Activated CD4-positive, alpha-beta T cell treated with anti-CD3 and anti-CD28 coated beads for 36 hours (primary cell): ENCODE measurements around the gene PPP1R12B. TPM values are rescaled to one million over a fixed set of nuclear protein-coding genes. Genes with fewer than 3 reads are reported as not detected.
"Not testable (repeated sequence)": the region's sequence is repeated elsewhere in the genome, so short reads cannot be mapped to it uniquely, and the experiment has no call there.

Experiments used
- ATAC-seq: fragments of 200-7000 bp; cut with Tn5 transposase; one replicate; pipeline ENCODE4 v1.10.0; 2021; ENCODE audit warnings: mild to moderate bottlenecking, moderate library complexity
- CTCF ChIA-PET: fragments of 350-600 bp; sonication (Branson Sonifier 250); formaldehyde crosslinking; loops from one replicate; lab custom pipeline; 2021; ENCODE audit warnings: antibody characterized with exemption; lab: Charles Lee
- POLR2A ChIA-PET: fragments of 350-600 bp; sonication (Branson Sonifier 250); formaldehyde crosslinking; loops from one replicate; lab custom pipeline; 2021; ENCODE audit warnings: antibody characterized with exemption, inconsistent platforms; lab: Charles Lee
- DNase-seq: peaks from one replicate; pipeline ENCODE4 v3.0.0-alpha.2; 2020
- H3K27ac Mint-ChIP-seq: one replicate; pipeline ENCODE4 v1.8.0; 2021; ENCODE audit warnings: mixed read lengths
- H3K27me3 Mint-ChIP-seq: one replicate; pipeline ENCODE4 v1.8.0; 2021; ENCODE audit warnings: mixed read lengths
- H3K36me3 Mint-ChIP-seq: one replicate; pipeline ENCODE4 v1.8.0; 2021; ENCODE audit warnings: low read depth, mixed read lengths
- H3K4me1 Mint-ChIP-seq: one replicate; pipeline ENCODE4 v1.8.0; 2021; ENCODE audit warnings: mixed read lengths
- H3K4me3 Mint-ChIP-seq: one replicate; pipeline ENCODE4 v1.8.0; 2021; ENCODE audit warnings: mild to moderate bottlenecking, moderate library complexity, mixed read lengths
- H3K9me3 Mint-ChIP-seq: one replicate; pipeline ENCODE4 v1.8.0; 2021; ENCODE audit warnings: low read depth, mixed read lengths
- intact Hi-C, 2 experiments: fragments of 100-400 bp; cut with DNase I in 1 of 2; cut with micrococcal nuclease in 1 of 2; formaldehyde crosslinking; loops; one replicate each; pipeline versions ENCODE4 v1.14.2 to v1.15.1; 2022 to 2024; cut with DNase I, micrococcal nuclease
- total RNA-seq, 2 experiments: library from RNA; stranded (reverse); gene quantifications; one replicate each; pipeline ENCODE4 v1.2.3, GENCODE V29; 2021

PPP1R12B gene
- total RNA-seq, 2 experiments from 2014 or later: 10.3 to 13.2 TPM

DNA sequence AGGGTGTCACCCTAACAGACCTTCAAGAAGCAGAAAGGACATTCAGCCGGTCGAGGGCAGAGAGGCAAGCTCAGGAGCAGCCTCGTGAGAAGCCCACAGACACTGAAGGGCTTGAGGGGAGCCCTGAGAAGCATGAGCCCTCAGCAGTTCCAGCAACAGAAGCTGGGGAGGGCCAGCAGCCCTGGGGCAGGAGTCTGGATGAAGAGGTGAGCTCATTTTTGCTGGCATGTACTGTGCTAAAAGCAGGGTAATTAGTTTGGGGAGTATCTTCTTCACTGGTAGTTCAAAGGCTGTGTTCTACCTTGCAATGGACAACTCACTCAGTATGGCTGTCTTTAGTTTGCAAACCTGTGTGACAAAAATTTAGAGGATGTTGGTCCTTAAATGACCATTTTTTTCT lies 144.6 kb downstream of the PPP1R12B start:
- POLR2A ChIA-PET, DNase-seq, H3K9me3 Mint-ChIP-seq, ATAC-seq, H3K27me3 Mint-ChIP-seq, H3K4me1 Mint-ChIP-seq, H3K27ac Mint-ChIP-seq, CTCF ChIA-PET, intact Hi-C loops, H3K4me3 Mint-ChIP-seq: not testable (repeated sequence)
- H3K36me3 Mint-ChIP-seq: peaks cover 20% of the 10 kb centered on the region

DNA sequence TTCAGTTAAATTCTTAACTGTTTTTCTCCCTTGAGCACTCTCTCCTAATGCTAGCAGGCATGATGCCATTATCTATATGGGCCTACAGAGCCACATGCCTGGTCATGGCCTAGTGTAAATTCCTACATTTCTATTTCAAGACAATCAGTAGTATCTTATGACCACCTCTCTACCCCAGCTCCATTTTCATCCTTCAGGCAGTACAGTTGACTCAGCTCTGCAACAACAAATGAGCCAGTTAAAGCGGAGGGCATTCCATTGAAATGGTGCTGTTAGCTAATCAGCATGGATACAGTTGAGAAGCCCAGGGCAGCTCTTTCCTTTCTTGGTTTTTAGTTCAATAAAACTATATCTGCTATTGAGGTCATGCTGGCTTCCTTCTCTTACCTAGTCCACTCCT lies 150.0 kb downstream of the PPP1R12B start:
- Mint-ChIP-seq H3K27me3 (no peaks in the 10 kb centered on the region), H3K9me3 (no peaks in the 10 kb centered on the region), H3K36me3 (peaks cover 10% of the 10 kb centered on the region), H3K4me1 (no peaks in the 10 kb centered on the region), H3K27ac (no peak overlapping the region), H3K4me3 (no peak overlapping the region)
- ATAC-seq (no peak), DNase-seq (no peak)
- CTCF ChIA-PET: no interaction called here
- POLR2A ChIA-PET: no interaction called here
- intact Hi-C loops: no loop called here

DNA sequence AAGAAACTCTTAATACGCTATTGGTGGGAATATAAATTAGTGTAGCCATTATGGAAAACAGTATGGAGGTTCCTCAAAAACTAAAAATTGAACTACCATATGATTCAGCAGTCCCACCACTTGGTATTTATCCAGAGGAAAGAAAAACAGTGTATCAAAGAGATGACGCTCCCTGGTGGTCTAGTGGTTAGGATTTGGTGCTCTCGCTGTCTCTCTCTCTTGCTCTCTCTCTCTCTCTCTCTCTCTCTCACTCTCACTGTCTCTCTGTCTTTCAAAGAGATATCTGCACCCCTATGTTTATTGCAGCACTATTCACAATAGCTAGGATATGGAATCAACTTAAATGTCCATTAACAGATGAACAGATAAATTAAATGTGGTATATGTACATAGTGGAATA lies 151.5 kb downstream of the PPP1R12B start:
- H3K27ac Mint-ChIP-seq, H3K4me3 Mint-ChIP-seq, H3K9me3 Mint-ChIP-seq, ATAC-seq, H3K36me3 Mint-ChIP-seq, intact Hi-C loops, POLR2A ChIA-PET, DNase-seq, H3K27me3 Mint-ChIP-seq, CTCF ChIA-PET, H3K4me1 Mint-ChIP-seq: not testable (repeated sequence)

DNA sequence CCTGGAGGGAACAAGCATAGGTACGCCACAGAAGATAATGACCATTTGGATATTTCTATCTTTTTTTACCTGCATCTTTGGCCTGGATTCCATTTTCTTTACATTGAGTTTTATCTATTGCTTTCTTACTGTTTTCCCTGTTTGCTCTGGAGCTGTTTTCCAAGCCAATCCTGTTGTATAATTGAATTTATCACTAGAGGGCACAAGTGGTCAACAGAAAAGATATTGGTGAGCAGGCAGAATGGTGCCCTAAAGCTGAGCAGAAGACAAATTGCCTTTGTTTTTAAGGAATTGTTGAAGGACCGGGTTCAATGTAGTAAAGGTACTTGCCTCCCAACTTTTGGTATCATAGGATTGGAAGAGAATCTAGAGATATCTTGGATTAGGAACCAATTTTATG lies 152.8 kb downstream of the PPP1R12B start:
- Mint-ChIP-seq H3K27me3 (no peaks in the 10 kb centered on the region), H3K4me3 (no peak overlapping the region), H3K27ac (no peak overlapping the region), H3K36me3 (peaks cover 8% of the 10 kb centered on the region), H3K4me1 (no peaks in the 10 kb centered on the region), H3K9me3 (no peaks in the 10 kb centered on the region)
- DNase-seq (no peak), ATAC-seq (no peak)
- CTCF ChIA-PET: interaction anchor here (0.7 to 1.1 kb wide), 3 partner anchors 59 to 219 kb away, joined by 3 to 4 read pairs (median 4); no protein-coding TSS in a partner anchor
- POLR2A ChIA-PET: interaction anchor here (0.6 kb wide), 1 partner anchor 35 kb away, joined by 3 read pairs; no protein-coding TSS in a partner anchor
- intact Hi-C loops: loop anchor here in 1 of 2 experiments (1.0 kb wide), 1 partner anchor 99 kb away; no protein-coding TSS in a partner anchor

DNA sequence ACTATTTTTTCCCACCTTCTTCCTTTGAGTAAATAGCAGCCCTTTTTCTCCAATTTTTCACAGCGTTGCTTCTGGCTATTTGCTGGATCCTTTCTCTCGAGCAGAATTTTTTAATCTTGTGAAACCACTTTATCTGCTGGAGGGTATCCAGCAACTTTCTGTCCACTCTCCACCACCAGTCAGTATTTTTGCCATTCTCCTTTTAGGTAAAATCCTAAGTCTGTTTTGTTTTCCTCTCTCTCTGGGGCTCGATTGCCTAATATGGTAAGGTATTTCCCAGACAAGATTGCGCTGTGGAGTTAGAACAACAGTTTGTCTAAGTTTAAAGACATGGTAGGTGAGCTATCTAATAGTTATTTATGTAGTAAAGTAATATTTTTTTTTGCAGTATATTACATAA lies 156.9 kb downstream of the PPP1R12B start:
- POLR2A ChIA-PET: no interaction called here
- H3K27me3 Mint-ChIP-seq: no peaks in the 10 kb centered on the region
- no peaks in the 10 kb centered on the region for H3K4me1 Mint-ChIP-seq
- DNase-seq (no peak), ATAC-seq (no peak)
- peaks cover 8% of the 10 kb centered on the region for H3K36me3 Mint-ChIP-seq
- H3K27ac Mint-ChIP-seq: no peak overlapping the region
- no peaks in the 10 kb centered on the region for H3K9me3 Mint-ChIP-seq
- no peak overlapping the region for H3K4me3 Mint-ChIP-seq
- CTCF ChIA-PET: no interaction called here
- intact Hi-C loops: no loop called here

DNA sequence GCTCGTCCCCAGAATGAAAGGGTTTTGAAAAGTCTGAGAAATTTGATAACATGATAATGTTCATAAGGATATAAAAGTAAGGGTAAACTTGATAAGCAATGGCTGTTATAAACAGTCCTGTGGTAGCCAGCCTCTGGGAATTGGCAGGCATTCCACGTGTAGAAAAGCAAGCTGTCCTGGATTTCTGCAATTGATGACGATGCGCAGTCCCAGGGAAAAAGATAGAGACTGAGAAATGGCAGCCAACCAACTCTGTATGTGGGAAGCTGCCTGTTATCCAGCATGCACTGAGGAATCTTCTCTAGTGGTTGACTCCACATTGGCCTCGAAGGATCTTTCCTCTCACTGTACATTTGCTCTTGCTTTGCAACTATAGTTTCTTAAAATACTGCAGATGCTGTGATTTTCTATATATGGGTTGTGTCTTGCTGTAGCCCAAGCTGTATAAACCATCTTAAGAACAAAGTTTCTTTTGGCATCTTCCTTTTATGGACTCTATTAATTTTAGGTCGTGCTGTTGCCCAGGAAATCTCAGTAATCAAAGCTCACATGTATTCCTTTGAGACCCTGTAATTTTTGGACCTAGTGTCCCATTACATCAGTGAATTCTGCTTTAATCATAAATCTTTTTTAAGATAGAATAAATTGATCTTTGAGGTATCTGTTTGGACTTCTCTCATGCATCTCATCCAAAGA lies 157.5 kb downstream of the PPP1R12B start:
- H3K4me1 Mint-ChIP-seq, H3K9me3 Mint-ChIP-seq, H3K4me3 Mint-ChIP-seq, H3K36me3 Mint-ChIP-seq, DNase-seq, H3K27ac Mint-ChIP-seq, intact Hi-C loops, ATAC-seq, CTCF ChIA-PET, POLR2A ChIA-PET, H3K27me3 Mint-ChIP-seq: not testable (repeated sequence)

DNA sequence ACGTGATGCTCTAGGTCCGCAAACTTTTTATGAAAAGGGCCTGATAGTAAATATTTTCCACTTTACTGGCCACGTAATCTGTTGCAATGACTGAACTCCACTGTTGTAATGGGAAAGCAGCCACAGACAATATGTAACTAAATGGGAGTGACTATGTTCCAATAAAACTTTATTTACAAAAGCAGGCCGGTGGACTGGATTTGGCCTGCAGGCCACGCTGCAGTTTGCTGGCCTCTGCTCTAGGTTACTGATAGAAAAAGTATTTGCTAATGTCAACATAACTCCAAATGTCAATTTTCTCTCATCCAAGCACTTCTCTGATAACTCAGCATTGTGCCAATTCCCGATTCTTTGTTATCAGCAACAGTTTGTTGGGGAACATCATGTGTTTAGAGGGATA lies 160.4 kb downstream of the PPP1R12B start:
- POLR2A ChIA-PET, H3K36me3 Mint-ChIP-seq, H3K4me3 Mint-ChIP-seq, H3K27ac Mint-ChIP-seq, DNase-seq, H3K4me1 Mint-ChIP-seq, H3K9me3 Mint-ChIP-seq, intact Hi-C loops, ATAC-seq, H3K27me3 Mint-ChIP-seq: not testable (repeated sequence)
- CTCF ChIA-PET: interaction anchor here (0.6 kb wide), 1 partner anchor 72 kb away, joined by 4 read pairs; no protein-coding TSS in a partner anchor

DNA sequence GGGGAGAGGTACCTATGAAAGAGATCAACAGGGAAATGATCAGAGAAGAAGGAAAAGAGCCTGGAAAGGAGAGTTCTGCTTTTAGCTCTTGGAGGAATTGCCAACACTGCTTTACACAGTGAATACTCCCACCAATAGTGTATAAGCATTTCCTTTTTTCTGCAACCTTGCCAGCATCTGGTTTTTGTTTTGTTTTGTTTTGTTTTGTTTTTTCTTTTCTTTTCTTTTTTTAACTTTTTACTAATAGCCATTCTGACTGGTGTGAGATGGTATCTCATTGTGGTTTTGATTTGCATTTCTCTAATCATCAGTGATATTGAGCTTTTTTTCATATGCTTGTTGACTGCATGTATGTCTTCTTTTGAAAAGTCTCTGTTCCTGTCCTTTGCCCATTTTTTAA lies 165.4 kb downstream of the PPP1R12B start:
- intact Hi-C loops, H3K4me3 Mint-ChIP-seq, POLR2A ChIA-PET, H3K27me3 Mint-ChIP-seq, DNase-seq, H3K36me3 Mint-ChIP-seq, H3K27ac Mint-ChIP-seq, H3K9me3 Mint-ChIP-seq, H3K4me1 Mint-ChIP-seq, ATAC-seq: not testable (repeated sequence)
- CTCF ChIA-PET: interaction anchor here (0.6 kb wide), 1 partner anchor 701 kb away, joined by 3 read pairs; no protein-coding TSS in a partner anchor

DNA sequence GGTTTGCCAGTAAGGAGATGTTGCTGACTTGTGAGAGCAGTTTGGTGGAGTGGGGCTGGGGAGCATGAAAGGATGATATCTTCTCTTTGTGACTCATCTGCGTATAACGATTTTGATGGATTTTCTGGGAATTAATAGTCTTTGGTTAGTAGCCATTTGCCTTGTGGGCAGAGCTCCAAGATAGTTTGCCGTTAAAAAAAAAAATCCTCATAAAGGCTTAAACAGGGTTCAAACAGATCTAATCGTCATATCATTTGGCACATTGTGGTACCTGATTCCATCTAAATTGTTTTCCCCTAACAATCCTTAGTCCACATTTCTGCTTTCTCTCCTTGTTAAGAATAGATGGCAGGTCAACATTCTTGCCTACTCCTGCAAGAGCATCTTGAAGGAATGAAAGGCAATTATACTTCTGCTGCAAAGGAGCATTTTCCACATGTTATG lies 168.0 kb downstream of the PPP1R12B start:
- CTCF ChIA-PET: no interaction called here
- Mint-ChIP-seq H3K9me3 (no peaks in the 10 kb centered on the region), H3K27ac (no peak overlapping the region), H3K36me3 (peaks cover 6% of the 10 kb centered on the region), H3K4me1 (no peaks in the 10 kb centered on the region), H3K4me3 (no peak overlapping the region), H3K27me3 (no peaks in the 10 kb centered on the region)
- ATAC-seq (no peak), DNase-seq (no peak)
- POLR2A ChIA-PET: no interaction called here
- intact Hi-C loops: no loop called here

DNA sequence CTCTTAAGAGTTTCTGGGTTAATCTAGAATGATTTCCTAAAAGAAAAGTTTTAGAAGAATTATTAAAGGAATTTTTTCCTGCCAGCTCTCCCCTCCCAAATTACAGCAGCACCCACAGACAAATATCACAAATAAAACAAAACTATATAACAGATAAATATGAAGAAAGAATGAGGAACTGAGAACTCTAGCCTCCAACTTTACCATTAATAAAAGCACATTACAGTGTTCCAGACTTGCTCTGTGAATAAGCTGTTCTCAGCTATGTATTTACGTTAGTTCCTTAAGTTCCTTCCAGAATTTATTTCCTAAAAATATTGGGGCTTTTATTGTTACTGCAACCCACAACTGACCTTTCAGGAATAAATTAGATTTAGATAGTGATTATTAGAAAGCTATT lies 168.6 kb downstream of the PPP1R12B start:
- ATAC-seq, H3K36me3 Mint-ChIP-seq, H3K4me3 Mint-ChIP-seq, intact Hi-C loops, CTCF ChIA-PET, H3K27me3 Mint-ChIP-seq, H3K4me1 Mint-ChIP-seq, DNase-seq, POLR2A ChIA-PET, H3K9me3 Mint-ChIP-seq, H3K27ac Mint-ChIP-seq: not testable (repeated sequence)

DNA sequence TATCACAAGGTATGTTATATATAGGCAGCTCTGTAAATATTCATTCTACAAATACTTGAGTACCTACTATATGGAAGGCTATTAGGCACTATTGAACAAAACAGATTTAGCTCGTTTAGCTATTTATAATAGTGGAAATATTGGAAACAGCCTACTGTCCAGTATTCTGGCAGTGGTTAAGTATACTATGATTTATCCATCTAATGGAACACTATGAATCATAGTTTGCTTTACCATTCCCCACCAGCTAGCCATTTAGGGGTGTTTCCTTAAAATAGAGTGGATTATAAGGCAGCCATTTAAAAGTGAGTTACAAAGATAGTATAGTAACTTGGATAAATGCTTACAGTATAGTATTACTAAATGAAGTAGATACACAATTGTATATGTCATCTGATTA lies 169.7 kb downstream of the PPP1R12B start:
- POLR2A ChIA-PET, H3K9me3 Mint-ChIP-seq, H3K4me1 Mint-ChIP-seq, H3K27ac Mint-ChIP-seq, intact Hi-C loops, DNase-seq, ATAC-seq, H3K27me3 Mint-ChIP-seq, CTCF ChIA-PET, H3K4me3 Mint-ChIP-seq, H3K36me3 Mint-ChIP-seq: not testable (repeated sequence)

DNA sequence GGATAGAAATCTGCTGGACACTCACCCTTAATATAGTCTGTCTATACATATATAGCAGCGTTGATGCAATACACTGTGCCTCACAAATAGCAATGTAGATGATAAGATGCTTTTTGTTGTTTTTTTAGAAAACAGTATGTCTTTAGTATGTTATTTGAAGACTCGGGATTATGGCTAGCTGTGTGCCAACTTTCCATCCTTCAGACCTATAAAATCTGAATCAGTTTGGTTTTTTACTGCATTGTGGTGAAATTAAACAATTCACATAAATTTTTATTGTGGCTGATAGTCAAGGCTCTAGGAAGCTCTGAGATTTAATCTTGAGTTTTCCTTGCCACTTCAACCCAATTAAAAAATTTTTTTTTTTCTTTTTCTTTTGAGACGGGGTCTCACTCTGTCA lies 170.4 kb downstream of the PPP1R12B start:
- H3K27ac Mint-ChIP-seq, H3K27me3 Mint-ChIP-seq, H3K9me3 Mint-ChIP-seq, ATAC-seq, DNase-seq, H3K4me3 Mint-ChIP-seq, H3K4me1 Mint-ChIP-seq, H3K36me3 Mint-ChIP-seq, CTCF ChIA-PET, intact Hi-C loops, POLR2A ChIA-PET: not testable (repeated sequence)
